Peyer's patch (tissue), 4 donors: ENCODE results near the gene HNRNPA3. TPM values are rescaled to one million over a fixed set of nuclear protein-coding genes. Genes with fewer than 3 reads are reported as not detected.

ENCODE experiments used
- DNase-seq, 3 donors: peaks; one replicate each; pipeline ENCODE4 v3.0.0-alpha.2; 2017 to 2019
- H3K27ac ChIP-seq, 4 donors: fragments of 200-600 bp; sonication (generic); one replicate each; pipeline ENCODE4 v1.5.1; 2016 to 2019
- H3K27me3 ChIP-seq, 2 donors: fragments of 200-600 bp; sonication (generic); one replicate each; pipeline ENCODE4 v1.5.1; 2019
- H3K36me3 ChIP-seq, 3 donors: fragments of 200-600 bp; sonication (generic); one replicate each; pipeline ENCODE4 v1.5.1; 2016 to 2019
- H3K4me1 ChIP-seq, 4 donors: fragments of 200-600 bp; sonication (generic); one replicate each; pipeline ENCODE4 v1.5.1; 2016 to 2019
- H3K4me3 ChIP-seq, 4 donors: fragments of 200-600 bp; sonication (generic); 1 replicate in 3 of 4; 2 replicates in 1 of 4; pipeline ENCODE4 v1.5.1; 2016 to 2019; ENCODE audit warnings: mild to moderate bottlenecking in 1 of 4
- H3K9me3 ChIP-seq, 4 donors: fragments of 200-600 bp; sonication (generic); one replicate each; pipeline ENCODE4 v1.5.1; 2016 to 2019; ENCODE audit warnings: mild to moderate bottlenecking in 1 of 4
- POLR2A ChIP-seq, 2 donors: fragments of 450-650 bp; IDR thresholded peaks; one replicate each; pipeline ENCODE4 v1.5.1; 2017; ENCODE audit warnings: antibody characterized with exemption in 2 of 2, mild to moderate bottlenecking in 2 of 2, moderate library complexity in 2 of 2
- total RNA-seq, 4 donors: library from RNA; depleted of rRNA; stranded (reverse); fragments of >200 nt; gene quantifications; one replicate each; pipeline ENCODE4 v1.1.0, GENCODE V29; 2016
- TF ChIP-seq, protein P1 (sequence below), 6 experiments: fragments of 450-650 bp in 4 of 6; fragments of 200-600 bp in 2 of 6; sonication (generic) in 1 of 6; IDR thresholded peaks; one replicate each; pipeline ENCODE4 v1.5.1; 2017 to 2019; ENCODE audit warnings: antibody characterized with exemption in 6 of 6, mild to moderate bottlenecking in 3 of 6, moderate library complexity in 1 of 6

Gene HNRNPA3
- 100 to 1,000 TPM in 1 of 4 donors, 10 to 100 TPM in 3; 40.8 to 112 (median 60.5) TPM for total RNA-seq

GRCh38 chr2:177212106-177212890 is at the start of gene HNRNPA3:
Gene HNRNPA3 (plus strand): TSS chr2:177212794. CDS start chr2:177212800, 6 bp downstream.
- Histone ChIP-seq H3K4me1 (peaks cover 0 to 31% (median 10%) of the 10 kb centered on the region in 4 donors), H3K27ac (peak within 1 kb of the TSS; percentile 99 to 100 (median 100)), H3K27me3 (no peaks in the 10 kb centered on the region), H3K9me3 (no peaks in the 10 kb centered on the region), H3K4me3 (peak within 1 kb of the TSS; percentile 78 to 99 (median 85)), H3K36me3 (peaks cover 0 to 20% (median 0%) of the 10 kb centered on the region in 3 donors)
- TF ChIP-seq POLR2A (IDR thresholded peaks at IDR 0.05): peak; percentile 82 to 95
- TF ChIP-seq, protein P1, sequence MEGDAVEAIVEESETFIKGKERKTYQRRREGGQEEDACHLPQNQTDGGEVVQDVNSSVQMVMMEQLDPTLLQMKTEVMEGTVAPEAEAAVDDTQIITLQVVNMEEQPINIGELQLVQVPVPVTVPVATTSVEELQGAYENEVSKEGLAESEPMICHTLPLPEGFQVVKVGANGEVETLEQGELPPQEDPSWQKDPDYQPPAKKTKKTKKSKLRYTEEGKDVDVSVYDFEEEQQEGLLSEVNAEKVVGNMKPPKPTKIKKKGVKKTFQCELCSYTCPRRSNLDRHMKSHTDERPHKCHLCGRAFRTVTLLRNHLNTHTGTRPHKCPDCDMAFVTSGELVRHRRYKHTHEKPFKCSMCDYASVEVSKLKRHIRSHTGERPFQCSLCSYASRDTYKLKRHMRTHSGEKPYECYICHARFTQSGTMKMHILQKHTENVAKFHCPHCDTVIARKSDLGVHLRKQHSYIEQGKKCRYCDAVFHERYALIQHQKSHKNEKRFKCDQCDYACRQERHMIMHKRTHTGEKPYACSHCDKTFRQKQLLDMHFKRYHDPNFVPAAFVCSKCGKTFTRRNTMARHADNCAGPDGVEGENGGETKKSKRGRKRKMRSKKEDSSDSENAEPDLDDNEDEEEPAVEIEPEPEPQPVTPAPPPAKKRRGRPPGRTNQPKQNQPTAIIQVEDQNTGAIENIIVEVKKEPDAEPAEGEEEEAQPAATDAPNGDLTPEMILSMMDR (IDR thresholded peaks at IDR 0.05): peak in 3 of 6 experiments; percentile 34 to 54 (median 39)
- peak; percentile 98 to 100 (median 99) for DNase-seq

DNA sequence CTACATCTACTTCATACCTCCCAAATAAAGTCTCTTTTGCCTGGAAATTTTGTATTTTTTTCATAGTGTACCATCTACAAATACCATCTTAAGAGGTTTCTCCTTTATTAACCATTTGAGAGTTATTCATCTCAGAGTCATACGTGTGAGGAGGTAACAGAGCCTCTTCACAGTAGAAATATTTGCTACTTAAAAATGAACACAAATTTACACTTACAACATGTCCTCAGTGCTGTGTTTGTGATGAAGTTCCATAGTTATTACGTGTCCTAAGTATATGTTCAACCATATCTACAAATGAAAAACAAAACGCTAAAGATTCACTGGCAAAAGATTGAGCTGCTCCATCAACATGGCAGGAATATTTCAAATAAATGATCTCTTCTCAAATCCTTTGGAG is 48.5 kb upstream of the HNRNPA3 start:
- peak overlapping the region in 1 of 4 donors; percentile 73 for H3K27ac ChIP-seq
- peaks cover 0 to 12% (median 0%) of the 10 kb centered on the region in 4 donors for H3K4me1 ChIP-seq
- H3K36me3 ChIP-seq: no peaks in the 10 kb centered on the region
- TF ChIP-seq POLR2A (IDR thresholded peaks at IDR 0.05): no peak
- TF ChIP-seq, protein P1 (IDR thresholded peaks at IDR 0.05): no peak
- no peaks in the 10 kb centered on the region for H3K27me3 ChIP-seq
- H3K4me3 ChIP-seq: peak overlapping the region in 1 of 4 donors; percentile 48
- H3K9me3 ChIP-seq: no peaks in the 10 kb centered on the region
- DNase-seq: no peak

DNA sequence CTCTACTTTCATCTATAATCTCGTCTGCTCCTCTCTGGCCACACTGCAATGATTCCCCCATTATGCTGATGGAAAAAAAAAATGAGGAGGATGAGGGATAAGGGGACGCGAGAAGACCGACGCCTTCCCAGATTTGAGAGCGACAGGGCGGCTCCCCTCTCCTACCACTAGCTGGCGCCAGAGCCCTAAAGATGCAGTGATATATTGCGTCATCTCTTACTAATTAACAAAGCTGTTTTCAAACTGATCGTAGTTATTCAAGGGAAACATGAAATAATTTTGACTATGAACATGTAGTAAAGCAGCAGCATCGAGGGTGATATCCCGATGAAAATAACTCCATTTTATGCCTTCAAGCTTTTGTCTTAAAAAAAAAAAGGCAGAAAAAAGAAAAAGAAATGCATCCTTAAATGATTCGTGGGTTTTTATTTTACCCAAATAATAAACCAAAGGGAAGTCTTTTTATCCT is 48.0 kb upstream of the HNRNPA3 start:
- DNase-seq: peak; percentile 81 to 92 (median 84)
- TF ChIP-seq, protein P1 (IDR thresholded peaks at IDR 0.05): peak; percentile 96 to 100 (median 99)
- no peak for TF ChIP-seq POLR2A (IDR thresholded peaks at IDR 0.05)

GRCh38 chr2:177165061-177165583 is 47.5 kb upstream of the HNRNPA3 start:
- H3K9me3 ChIP-seq: no peaks in the 10 kb centered on the region
- peaks cover 0 to 14% (median 0%) of the 10 kb centered on the region in 4 donors for H3K4me1 ChIP-seq
- peak overlapping the region in 3 of 4 donors; percentile 19 to 48 (median 43) for H3K4me3 ChIP-seq
- H3K27ac ChIP-seq: peak overlapping the region; percentile 68 to 85 (median 74)
- no peaks in the 10 kb centered on the region for H3K27me3 ChIP-seq
- DNase-seq: peak in 1 of 3 donors; percentile 54
- H3K36me3 ChIP-seq: no peaks in the 10 kb centered on the region
- TF ChIP-seq, protein P1 (IDR thresholded peaks at IDR 0.05): no peak
- no peak for TF ChIP-seq POLR2A (IDR thresholded peaks at IDR 0.05)

More for the DNA sequence above, 48.0 kb upstream of the HNRNPA3 start:
- H3K27me3 ChIP-seq: no peaks in the 10 kb centered on the region
- no peaks in the 10 kb centered on the region for H3K36me3 ChIP-seq
- peak overlapping the region; percentile 10 to 48 (median 31) for H3K4me3 ChIP-seq
- peaks cover 0 to 12% (median 0%) of the 10 kb centered on the region in 4 donors for H3K4me1 ChIP-seq
- H3K9me3 ChIP-seq: no peaks in the 10 kb centered on the region
- peak overlapping the region; percentile 68 to 85 (median 74) for H3K27ac ChIP-seq

DNA sequence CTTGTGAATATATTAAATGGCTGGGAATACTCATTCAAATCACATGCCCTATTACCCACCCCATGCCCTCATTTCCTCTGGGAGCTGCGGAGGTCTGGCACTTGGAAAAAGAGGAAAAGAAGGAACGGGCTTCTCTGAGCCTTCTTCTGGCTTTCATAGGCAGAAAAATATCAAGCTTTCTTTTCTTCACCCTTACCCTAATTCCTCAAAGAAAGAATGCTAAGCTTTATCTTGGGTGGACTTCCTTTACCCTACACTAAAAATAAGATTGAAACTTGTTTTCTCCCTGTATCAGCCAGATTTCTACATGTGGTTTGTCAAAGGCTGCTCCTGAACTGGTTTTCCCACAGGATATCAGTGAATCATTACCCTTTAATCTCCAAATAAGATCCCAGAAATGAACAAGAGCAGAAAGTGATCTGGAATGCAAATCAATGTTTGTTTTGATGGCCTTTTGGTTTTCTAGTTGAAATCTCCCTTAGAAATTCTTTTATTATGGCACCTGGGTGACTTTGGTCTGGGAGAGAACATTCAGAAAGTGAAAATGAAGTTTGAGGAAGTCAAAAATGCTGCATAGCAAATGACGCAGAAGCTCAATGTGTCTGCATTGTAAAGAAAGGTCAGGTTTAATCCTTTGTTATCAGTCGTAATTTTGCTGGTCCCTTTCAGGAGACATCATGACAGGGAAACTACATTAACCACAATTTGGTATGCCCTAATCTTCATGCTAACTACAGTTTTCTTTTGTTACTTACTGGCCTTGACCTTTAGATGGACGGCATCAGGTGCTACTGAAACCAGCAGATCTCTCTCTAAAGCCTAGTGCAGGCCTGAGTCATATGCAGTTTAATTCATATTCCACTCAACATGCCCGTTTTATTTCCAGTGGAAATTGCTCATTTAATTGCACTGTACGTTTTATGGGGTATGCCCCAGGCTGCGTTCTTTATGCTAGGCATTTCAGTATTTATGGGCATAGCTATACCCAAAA is 46.6 kb upstream of the HNRNPA3 start:
- peaks cover 0 to 21% (median 0%) of the 10 kb centered on the region in 4 donors for H3K4me1 ChIP-seq
- H3K4me3 ChIP-seq: peak overlapping the region in 1 of 4 donors; percentile 48
- H3K9me3 ChIP-seq: no peaks in the 10 kb centered on the region
- H3K27ac ChIP-seq: peak overlapping the region; percentile 68 to 85 (median 74)
- DNase-seq: peak in 1 of 3 donors; percentile 54
- no peaks in the 10 kb centered on the region for H3K27me3 ChIP-seq
- peak in 1 of 2 donors; percentile 25 for TF ChIP-seq POLR2A (IDR thresholded peaks at IDR 0.05)
- TF ChIP-seq, protein P1 (IDR thresholded peaks at IDR 0.05): no peak
- no peaks in the 10 kb centered on the region for H3K36me3 ChIP-seq
